GM18502 (cell line): ENCODE measurements around the gene ZNF70.

Experiments
- ATAC-seq: cut with Tn5 transposase; IDR thresholded peaks from one replicate; pipeline ENCODE4 v1.9.1; 2021; ENCODE audit warnings: mild to moderate bottlenecking; ENCODE audit not compliant: unreplicated experiment, poor library complexity

ZNF70 gene

GRCh38 chr22:23780146-23780748 is 29.3 kb upstream of the ZNF70 start:
- ATAC-seq: no peak

GRCh38 chr22:23779731-23780130 is 28.8 kb upstream of the ZNF70 start:
- no peak for ATAC-seq

- ATAC-seq: no peak
These were observed 28.2 kb upstream of the ZNF70 start for GRCh38 chr22:23779083-23779482.

DNA sequence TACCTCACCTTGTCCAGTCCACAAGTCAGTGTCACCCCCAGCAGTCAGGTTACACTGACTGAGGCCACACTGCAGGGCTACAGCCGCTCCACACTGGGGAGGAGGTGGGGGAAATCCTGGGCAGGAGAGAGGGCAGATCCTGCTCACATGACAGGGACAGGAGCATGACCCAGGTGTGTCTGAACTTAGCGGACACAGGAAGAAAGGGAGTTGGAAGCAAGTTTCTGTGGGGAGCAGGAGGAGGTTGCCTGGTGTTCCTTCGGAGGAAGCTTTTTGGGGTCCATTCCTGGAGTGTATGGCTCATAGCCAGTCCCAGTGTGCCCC is 27.6 kb upstream of the ZNF70 start:
- ATAC-seq: no peak

GRCh38 chr22:23777776-23778576 is 27.1 kb upstream of the ZNF70 start:
- ATAC-seq: no peak

GRCh38 chr22:23775779-23776375 is 25.0 kb upstream of the ZNF70 start:
- no peak for ATAC-seq

GRCh38 chr22:23774922-23775436 is 24.1 kb upstream of the ZNF70 start:
- no peak for ATAC-seq

DNA sequence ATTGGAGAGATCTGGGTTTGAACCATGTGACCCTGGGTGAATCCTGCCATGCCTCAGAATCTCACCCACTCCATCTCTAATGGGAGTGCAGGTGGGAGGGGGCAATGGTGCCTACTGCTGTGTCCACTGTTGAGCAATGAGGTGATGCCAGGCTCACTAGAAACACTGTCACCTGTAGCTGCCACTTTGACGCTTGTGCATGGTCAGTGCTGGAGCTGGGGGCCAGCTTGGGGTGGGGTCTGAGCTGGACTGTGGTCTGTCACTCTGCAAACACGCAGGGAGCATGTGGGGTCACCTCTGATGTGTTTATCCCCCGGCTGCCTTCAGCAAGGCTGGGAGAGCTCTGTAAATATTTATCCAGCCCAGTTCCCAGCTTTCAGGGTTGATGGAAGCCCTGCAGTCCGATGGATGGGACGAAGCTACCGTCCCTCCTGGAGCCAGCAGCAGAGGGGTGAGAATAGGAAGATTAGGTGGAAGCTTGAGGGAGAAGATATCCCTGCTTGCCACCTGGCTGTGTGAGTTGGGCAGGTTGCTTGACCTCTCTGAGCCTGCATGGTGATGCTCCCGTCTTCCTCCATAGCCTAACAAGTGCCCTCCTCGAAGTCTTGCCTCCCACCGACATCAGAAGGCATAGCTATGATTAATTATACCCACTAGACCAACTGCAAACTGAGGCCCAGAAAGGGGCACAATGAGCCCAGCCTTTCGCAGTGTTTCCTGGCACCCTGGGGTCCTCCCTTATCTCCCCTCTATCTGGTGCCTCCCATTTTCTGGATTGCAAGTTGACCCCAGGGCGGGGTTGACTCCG is 23.4 kb upstream of the ZNF70 start:
- ATAC-seq: no peak

- ATAC-seq: no peak
These were observed 22.7 kb upstream of the ZNF70 start for GRCh38 chr22:23773483-23774113.

- no peak for ATAC-seq
These were observed 21.9 kb upstream of the ZNF70 start, which contains the start of gene MMP11 for GRCh38 chr22:23772649-23773473. Gene MMP11 (plus strand): TSS chr22:23772849. CDS start chr22:23772871, 22 bp downstream.

DNA sequence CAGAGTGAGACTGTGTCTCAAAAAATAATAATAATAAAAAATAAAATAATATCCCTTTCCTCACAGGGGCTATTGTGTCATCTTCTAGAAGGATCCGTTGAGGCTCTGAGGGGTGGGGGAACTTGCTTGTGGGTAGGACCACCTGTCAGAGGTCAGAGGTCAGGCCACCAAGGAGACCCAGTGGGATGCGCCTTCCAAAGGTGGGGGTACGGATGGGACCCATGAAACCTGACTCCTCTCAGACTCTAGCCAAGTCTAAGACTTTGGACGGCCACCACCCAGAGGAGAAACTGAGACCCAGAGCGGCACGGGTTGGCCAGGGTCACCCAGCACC is 21.4 kb upstream of the ZNF70 start:
- ATAC-seq: no peak

DNA sequence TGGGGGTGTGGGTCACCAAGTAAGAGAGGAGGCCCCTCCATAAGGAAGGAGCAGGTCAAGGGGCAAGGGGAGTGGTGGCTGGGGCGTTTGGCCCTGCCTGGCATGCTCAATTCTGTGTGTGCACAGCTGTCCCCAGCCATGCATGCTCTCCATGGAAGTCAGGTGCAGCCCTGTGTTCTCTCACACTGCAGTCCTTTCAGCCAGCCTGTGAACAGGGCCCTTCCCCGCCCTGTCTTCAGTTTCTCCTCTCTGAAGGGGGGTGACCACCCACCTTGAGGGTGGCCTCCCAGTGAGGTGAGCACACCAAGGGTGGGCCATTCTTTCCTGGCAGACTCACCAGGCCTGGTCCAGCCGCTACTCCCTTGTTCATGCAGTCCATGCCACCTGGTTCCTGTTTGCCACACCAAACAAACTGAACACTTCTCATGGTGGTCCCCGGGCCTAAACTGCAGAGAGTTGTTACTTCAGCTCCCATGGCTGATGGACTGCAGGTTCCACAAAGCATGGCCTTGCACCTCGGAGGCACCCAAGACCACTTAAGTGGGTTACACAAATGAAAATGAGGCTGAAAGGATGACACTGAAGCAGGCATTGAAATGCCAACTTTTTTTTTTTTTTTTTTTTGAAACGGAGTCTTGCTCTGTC is 18.5 kb upstream of the ZNF70 start:
- no peak for ATAC-seq

GRCh38 chr22:23767673-23768548 is 17.0 kb upstream of the ZNF70 start, which contains the start of gene CHCHD10:
Gene CHCHD10 (minus strand): TSS chr22:23767972. CDS start chr22:23767874, 98 bp downstream.
- peak; percentile 46 for ATAC-seq

- ATAC-seq: no peak
These were observed 16.4 kb upstream of the ZNF70 start for GRCh38 chr22:23767303-23767672.

GRCh38 chr22:23764899-23765881 is 14.3 kb upstream of the ZNF70 start:
- no peak for ATAC-seq

GRCh38 chr22:23763954-23764353 is 13.0 kb upstream of the ZNF70 start:
- no peak for ATAC-seq

GRCh38 chr22:23763579-23763945 is 12.7 kb upstream of the ZNF70 start:
- ATAC-seq: no peak
